BJ (cell line): ENCODE data around the gene AGO4. TPM values are rescaled to one million over a fixed set of nuclear protein-coding genes. Genes with fewer than 3 reads are reported as not detected.
"Not testable (repeated sequence)": the region's sequence is repeated elsewhere in the genome, so short reads cannot be mapped to it uniquely, and the experiment has no call there.

Experiments used
- CTCF ChIA-PET: fragments of 350-600 bp; formaldehyde crosslinking; extraction: SDS; loops from one replicate; lab custom pipeline; 2021; ENCODE audit warnings: antibody characterized with exemption, inconsistent platforms; lab: Yijun Ruan, JAX
- POLR2A ChIA-PET: fragments of 300-600 bp; sonication (Branson Sonifier 250); formaldehyde crosslinking; extraction: SDS; loops from one replicate; lab custom pipeline; 2021; ENCODE audit warnings: antibody characterized with exemption; lab: Charles Lee
- DNase-seq: peaks from one replicate; pipeline ENCODE4 v3.0.0-alpha.2; 2011; ENCODE audit warnings: low read depth
- H3K27me3 ChIP-seq: 2 replicates; pipeline ENCODE4 v1.6.0; 2011; ENCODE audit warnings: low read length; ENCODE audit not compliant: control insufficient read depth, insufficient read depth
- H3K36me3 ChIP-seq: 2 replicates; pipeline ENCODE4 v1.5.1; 2011; ENCODE audit warnings: low read length; ENCODE audit not compliant: control insufficient read depth, insufficient read depth
- H3K4me3 ChIP-seq: 2 replicates; pipeline ENCODE4 v1.5.1; 2011; ENCODE audit warnings: low read depth, mild to moderate bottlenecking, control low read depth, low read length
- CTCF ChIP-seq: IDR thresholded peaks from 2 replicates; pipeline ENCODE4 v1.5.1; 2011; ENCODE audit warnings: low read depth, mild to moderate bottlenecking, control low read depth, inconsistent platforms, low read length, moderate library complexity; ENCODE audit not compliant: insufficient read depth
- polyA plus RNA-seq: library from polyadenylated mRNA; depleted of rRNA; stranded (reverse); fragments of >200 nt; gene quantifications from 2 replicates; pipeline ENCODE4 v1.2.3, GENCODE V29; 2011

Gene AGO4
- polyA plus RNA-seq, 1 experiment, result 8.9 TPM

DNA sequence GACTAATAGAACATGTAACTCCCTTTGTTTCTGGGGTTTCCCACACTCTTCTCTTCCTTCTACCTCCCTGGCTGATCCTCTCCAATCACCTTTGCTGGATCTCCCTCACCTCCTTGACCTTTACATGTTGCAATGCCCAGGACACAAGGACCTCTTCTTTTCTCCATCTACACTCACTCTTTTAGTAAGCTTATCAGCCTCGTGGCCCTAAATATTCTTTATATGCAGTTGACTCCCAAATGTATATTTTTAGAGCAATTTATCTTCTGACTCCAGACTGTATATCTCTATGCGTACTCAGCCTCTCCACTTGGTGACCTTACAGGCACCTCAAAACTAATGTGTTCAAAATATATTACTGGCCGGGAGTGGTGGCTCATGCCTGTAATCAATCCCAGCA, 19.7 kb upstream of the AGO4 start:
- H3K27me3 ChIP-seq, result no peaks in the 10 kb centered on the region
- H3K36me3 ChIP-seq, result no peaks in the 10 kb centered on the region
- H3K4me3 ChIP-seq, result no peak overlapping the region
- no peak for DNase-seq
- no peak for TF ChIP-seq CTCF
- POLR2A ChIA-PET, result interaction anchor here (0.5 kb wide), 1 partner anchor 146 kb away, joined by 13 read pairs; no protein-coding TSS in a partner anchor
- CTCF ChIA-PET, result interaction anchor here (2.3 kb wide), 1 partner anchor 13 kb away, joined by 8 read pairs; no protein-coding TSS in a partner anchor

- Histone ChIP-seq H3K27me3 (no peaks in the 10 kb centered on the region), H3K36me3 (no peaks in the 10 kb centered on the region), H3K4me3 (no peak overlapping the region)
- POLR2A ChIA-PET, result no interaction called here
- CTCF ChIA-PET, result no interaction called here
- no peak for DNase-seq
- no peak for TF ChIP-seq CTCF
Measured at GRCh38 chr1:35790670-35791069, 17.1 kb upstream of the AGO4 start.

GRCh38 chr1:35795295-35795694, 12.5 kb upstream of the AGO4 start:
- CTCF ChIA-PET, result no interaction called here
- H3K27me3 ChIP-seq, result no peaks in the 10 kb centered on the region
- no peak for TF ChIP-seq CTCF
- POLR2A ChIA-PET, result no interaction called here
- no peaks in the 10 kb centered on the region for H3K36me3 ChIP-seq
- DNase-seq, result no peak
- H3K4me3 ChIP-seq, result no peak overlapping the region

GRCh38 chr1:35797380-35797779, 10.4 kb upstream of the AGO4 start:
- no peak overlapping the region for H3K4me3 ChIP-seq
- no peaks in the 10 kb centered on the region for H3K27me3 ChIP-seq
- CTCF ChIA-PET, result interaction anchor here (0.9 kb wide), 1 partner anchor 24 kb away, joined by 3 read pairs; no protein-coding TSS in a partner anchor
- no peak for DNase-seq
- no peak for TF ChIP-seq CTCF
- no peaks in the 10 kb centered on the region for H3K36me3 ChIP-seq
- POLR2A ChIA-PET, result no interaction called here

- CTCF ChIA-PET, H3K27me3 ChIP-seq, POLR2A ChIA-PET, H3K4me3 ChIP-seq, DNase-seq, H3K36me3 ChIP-seq: not testable (repeated sequence)
Measured at GRCh38 chr1:35798019-35798418, 9.8 kb upstream of the AGO4 start.

GRCh38 chr1:35800167-35800887, 7.5 kb upstream of the AGO4 start:
- POLR2A ChIA-PET, H3K4me3 ChIP-seq, H3K36me3 ChIP-seq, H3K27me3 ChIP-seq, CTCF ChIA-PET, DNase-seq: not testable (repeated sequence)
